ENCODE measurements around the gene IL12RB1. TPM values are rescaled to one million over a fixed set of nuclear protein-coding genes. Genes with fewer than 3 reads are reported as not detected.

The IL12RB1 gene
- total and polyA plus RNA-seq, 2 of the 8 experiments (the other 6 are each of a cell fraction or from before 2014, with no cell fraction given), result 0.03 TPM; not detected in 1

DNA sequence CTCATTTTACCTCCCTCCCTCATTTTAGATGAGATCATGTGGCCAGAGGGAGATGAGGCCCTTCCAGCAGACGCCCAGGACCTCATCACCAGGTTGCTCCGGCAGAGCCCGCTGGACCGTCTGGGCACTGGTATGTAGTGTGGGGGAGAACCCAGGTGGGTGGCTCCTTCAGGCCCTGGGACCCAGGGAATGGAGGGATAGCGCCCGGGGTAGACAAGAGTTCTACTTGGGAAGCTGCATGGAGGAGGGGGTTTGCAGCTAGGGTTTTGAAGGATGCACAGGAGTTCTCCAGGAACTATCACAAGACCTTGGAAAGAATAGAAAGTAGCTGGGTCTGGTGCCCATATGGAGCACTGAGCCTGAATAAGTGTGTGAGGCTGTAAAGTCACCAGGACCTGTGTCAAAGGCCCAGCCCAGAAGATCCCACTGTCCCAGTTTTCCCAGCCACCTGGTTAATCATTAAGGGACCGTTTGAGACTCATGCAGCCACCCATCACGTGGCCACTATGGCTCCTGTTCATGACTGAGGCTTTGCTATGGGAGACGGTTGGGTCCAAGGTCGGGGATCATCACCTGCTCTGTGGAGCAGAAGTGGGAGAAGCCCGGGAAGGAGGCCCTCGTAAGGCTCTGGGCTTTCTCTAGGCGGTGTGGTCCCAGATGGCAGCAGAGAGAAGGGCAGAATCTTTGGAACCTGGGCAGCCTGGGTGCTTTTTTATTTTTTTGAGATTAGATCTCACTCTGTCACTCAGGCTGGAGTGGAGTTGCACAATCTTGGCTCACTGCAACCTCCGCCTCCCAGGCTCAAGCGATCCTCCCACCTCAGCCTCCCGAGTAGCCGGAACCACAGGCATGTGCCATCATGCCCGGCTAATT is 49.2 kb upstream of the IL12RB1 start:
- no peaks in the 10 kb centered on the region for H4K20me1 ChIP-seq (replicated peaks in 1 of 2; ENCODE audit: control insufficient read depth in 1 of 2, insufficient read depth in 2 of 2, low read length in 2 of 2)
- no peak overlapping the region for H2AFZ ChIP-seq (ENCODE audit: low read length)
- no peak overlapping the region for H2AK5ac ChIP-seq (ENCODE audit: low read depth, low read length)
- no peaks in the 10 kb centered on the region for H3K9me3 ChIP-seq (ENCODE audit: insufficient read depth in 2 of 2, low read depth in 1 of 2, low read length in 1 of 2)
- no peak for FAIRE-seq
- H3K4me1 ChIP-seq (replicated peaks in 1 of 4; ENCODE audit: control insufficient read depth in 3 of 4, insufficient read depth in 4 of 4, low read length in 3 of 4), result no peaks in the 10 kb centered on the region
- no peak overlapping the region for H4K91ac ChIP-seq (replicated peaks; ENCODE audit: insufficient read length, low read length)
- H3K79me2 ChIP-seq (ENCODE audit: control insufficient read depth in 1 of 2, insufficient read depth in 2 of 2, low read length in 2 of 2), result no peaks in the 10 kb centered on the region
- ChIA-PET POLR2A (ENCODE audit: partially characterized antibody) (interaction anchor here (1.7 kb wide), 1 partner anchor 8 kb away, joined by 4 read pairs; no protein-coding TSS in a partner anchor), CTCF (ENCODE audit: partially characterized antibody) (interaction anchor here (1.4 kb wide), 1 partner anchor 23 kb away, joined by 3 read pairs; no protein-coding TSS in a partner anchor)
- no peak overlapping the region for H2BK120ac ChIP-seq (replicated peaks; ENCODE audit: low read depth, low read length)
- no peaks in the 10 kb centered on the region for H3K23me2 ChIP-seq (ENCODE audit: low read depth, low read length)
- H3K9ac ChIP-seq (replicated peaks in 1 of 4; ENCODE audit: extremely low read depth in 1 of 4, low read depth in 3 of 4, low read length in 3 of 4), result no peak overlapping the region
- no peak overlapping the region for H3K14ac ChIP-seq (ENCODE audit: insufficient read length)
- H4K8ac ChIP-seq (ENCODE audit: extremely low read depth, insufficient read depth, low read length), result no peak overlapping the region
- H3K36me3 ChIP-seq (ENCODE audit: control insufficient read depth in 2 of 4, insufficient read depth in 4 of 4, low read length in 3 of 4), result peaks cover 0 to 20% (median 10%) of the 10 kb centered on the region in 4 experiments; a peak in 6 of 8 replicates
- no peak overlapping the region for H3K23ac ChIP-seq (ENCODE audit: insufficient read length)
- H3K18ac ChIP-seq (ENCODE audit: extremely low read depth, low read length), result no peak overlapping the region
- H2BK15ac ChIP-seq (ENCODE audit: low read length), result no peak overlapping the region
- no peak for TF ChIP-seq HDAC2 (IDR thresholded peaks at IDR 0.05; ENCODE audit: borderline replicate concordance in 1 of 2, low read depth in 2 of 2, low read length in 2 of 2)
- TF ChIP-seq BRCA1 (IDR thresholded peaks at IDR 0.05; ENCODE audit: low read depth, low read length), result no peak
- no peak overlapping the region for H2BK5ac ChIP-seq (ENCODE audit: low read depth, low read length)
- H2BK20ac ChIP-seq (ENCODE audit: low read length), result no peak overlapping the region
- H3K4me3 ChIP-seq (ENCODE audit: extremely low read depth in 1 of 4, insufficient read depth in 2 of 4, low read depth in 3 of 4, low read length in 4 of 4), result no peak overlapping the region
- 91% methylated on average over 18 of the region's 18 CpGs; no CpG with 5 or more reads in 1 of the 2 experiments for WGBS, 2 experiments (ENCODE audit: extremely low coverage in 1 of 2, insufficient coverage in 1 of 2, insufficient read length in 1 of 2, insufficient replicate concordance in 2 of 2, low coverage in 1 of 2, low lambda C conversion rate in 2 of 2, missing lambda C conversion rate in 1 of 2)
- no peak overlapping the region for H3K27ac ChIP-seq (ENCODE audit: low read depth, low read length)
- DNase-seq (ENCODE audit: low read depth in 1 of 2, low spot score in 2 of 2), result no peak
- H3K4me2 ChIP-seq (ENCODE audit: insufficient read depth in 1 of 2, low read depth in 2 of 2, low read length in 2 of 2), result no peak overlapping the region
- H3K4ac ChIP-seq (replicated peaks; ENCODE audit: insufficient read length, low read depth, low read length), result no peak overlapping the region
- no peak overlapping the region for H3K56ac ChIP-seq (replicated peaks; ENCODE audit: insufficient read length, low read depth, low read length)
- no peak overlapping the region for H2BK12ac ChIP-seq (ENCODE audit: low read depth, low read length)
- H3K79me1 ChIP-seq (ENCODE audit: low read depth, low read length), result no peaks in the 10 kb centered on the region
- H4K5ac ChIP-seq (ENCODE audit: insufficient read length, low read depth, low read length), result no peak overlapping the region
- no peaks in the 10 kb centered on the region for H3K27me3 ChIP-seq (replicated peaks in 1 of 4; ENCODE audit: control insufficient read depth in 3 of 4, extremely low read depth in 1 of 4, insufficient read depth in 3 of 4, low read length in 3 of 4)
